Gastrocnemius medialis (tissue), 4 donors: ENCODE results near the gene GJB1.

Experiments used
- POLR2A ChIP-seq, 2 donors: fragments of 450-650 bp; IDR thresholded peaks; one replicate each; pipeline ENCODE4 v1.6.1; 2017; ENCODE audit warnings: antibody characterized with exemption in 2 of 2, mild to moderate bottlenecking in 2 of 2, moderate library complexity in 2 of 2
- TF ChIP-seq, protein P1 (sequence below), 5 experiments: fragments of 450-650 bp in 3 of 5; fragments of 200-600 bp in 2 of 5; sonication (generic) in 2 of 5; IDR thresholded peaks in 4 of 5; conservative IDR thresholded peaks in 1 of 5; 1 replicate in 4 of 5; 2 replicates in 1 of 5; pipeline ENCODE4 v1.5.1; 2016 to 2019; ENCODE audit warnings: antibody characterized with exemption in 5 of 5, mild to moderate bottlenecking in 3 of 5, moderate library complexity in 3 of 5

DNA sequence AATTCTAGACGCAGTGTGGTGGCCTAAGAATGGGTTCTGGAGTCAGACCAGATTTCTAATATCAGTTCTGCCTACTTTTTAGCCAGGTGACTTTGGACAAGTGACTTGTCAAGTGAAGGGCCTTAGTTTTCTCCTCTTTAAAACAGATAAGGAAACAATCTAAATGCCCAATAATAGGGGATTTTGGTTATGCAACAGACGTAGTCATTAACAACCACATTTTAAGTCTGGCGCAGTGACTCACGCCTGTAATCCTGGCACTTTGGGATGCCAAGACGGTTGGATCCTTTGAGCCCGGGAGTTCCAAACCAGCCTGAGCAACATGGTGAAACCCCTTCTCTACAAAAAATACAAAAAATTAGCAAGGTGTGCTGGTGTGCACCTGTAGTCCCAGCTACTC is 33.0 kb downstream of the GJB1 start:
- TF ChIP-seq POLR2A (IDR thresholded peaks at IDR 0.05), result no peak
- TF ChIP-seq, protein P1, sequence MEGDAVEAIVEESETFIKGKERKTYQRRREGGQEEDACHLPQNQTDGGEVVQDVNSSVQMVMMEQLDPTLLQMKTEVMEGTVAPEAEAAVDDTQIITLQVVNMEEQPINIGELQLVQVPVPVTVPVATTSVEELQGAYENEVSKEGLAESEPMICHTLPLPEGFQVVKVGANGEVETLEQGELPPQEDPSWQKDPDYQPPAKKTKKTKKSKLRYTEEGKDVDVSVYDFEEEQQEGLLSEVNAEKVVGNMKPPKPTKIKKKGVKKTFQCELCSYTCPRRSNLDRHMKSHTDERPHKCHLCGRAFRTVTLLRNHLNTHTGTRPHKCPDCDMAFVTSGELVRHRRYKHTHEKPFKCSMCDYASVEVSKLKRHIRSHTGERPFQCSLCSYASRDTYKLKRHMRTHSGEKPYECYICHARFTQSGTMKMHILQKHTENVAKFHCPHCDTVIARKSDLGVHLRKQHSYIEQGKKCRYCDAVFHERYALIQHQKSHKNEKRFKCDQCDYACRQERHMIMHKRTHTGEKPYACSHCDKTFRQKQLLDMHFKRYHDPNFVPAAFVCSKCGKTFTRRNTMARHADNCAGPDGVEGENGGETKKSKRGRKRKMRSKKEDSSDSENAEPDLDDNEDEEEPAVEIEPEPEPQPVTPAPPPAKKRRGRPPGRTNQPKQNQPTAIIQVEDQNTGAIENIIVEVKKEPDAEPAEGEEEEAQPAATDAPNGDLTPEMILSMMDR (IDR thresholded peaks at IDR 0.05 in 4 of 5, conservative IDR thresholded peaks at IDR 0.05 in 1 of 5), result no peak
